Endothelial cell of umbilical vein (primary cell): ENCODE results near the gene HS3ST1. TPM values are rescaled to one million over a fixed set of nuclear protein-coding genes. Genes with fewer than 3 reads are reported as not detected.

Experiments
- BruUV-seq: library from RNA; stranded (reverse); fragments of 400-500 nt; replicated peaks from 2 replicates; lab custom pipeline; 2021; lab: Mats Ljungman, UMichigan
- CTCF ChIA-PET: fragments of 300-600, 350-600 bp; sonication (Branson Sonifier 250); formaldehyde crosslinking; loops from one replicate; lab custom pipeline; 2021; ENCODE audit warnings: antibody characterized with exemption, inconsistent platforms; lab: Charles Lee
- POLR2A ChIA-PET: fragments of 300-600, 350-600 bp; sonication (Branson Sonifier 250); formaldehyde crosslinking; loops from one replicate; lab custom pipeline; 2021; ENCODE audit warnings: antibody characterized with exemption, inconsistent platforms; lab: Charles Lee
- DNase-seq: peaks from one replicate; pipeline ENCODE4 v3.0.0-alpha.2; 2011; ENCODE audit warnings: low read depth, low spot score
- FAIRE-seq: peaks from 2 replicates; lab custom pipeline; 2011; peaks lifted over from hg19 to GRCh38; lab: Jason Lieb, UNC
- H2AFZ ChIP-seq: 2 replicates; pipeline ENCODE4 v1.6.0; 2012; ENCODE audit warnings: low read depth, low read length, control low read depth, inconsistent platforms
- H3K27ac ChIP-seq: 2 replicates; pipeline ENCODE4 v1.5.1; 2011; ENCODE audit warnings: low read depth, mild to moderate bottlenecking, control low read depth, low read length, moderate library complexity; ENCODE audit not compliant: insufficient read depth
- H3K27me3 ChIP-seq, 2 experiments: 2 replicates each; pipeline versions ENCODE4 v1.6.0 to v1.6.1; 2011; ENCODE audit warnings: low read length in 2 of 2, mixed read lengths in 1 of 2; ENCODE audit not compliant: control insufficient read depth in 2 of 2, insufficient read depth in 2 of 2
- H3K36me3 ChIP-seq, 2 experiments: 2 replicates in 1 of 2; 3 replicates in 1 of 2; pipeline ENCODE4 v1.5.1; 2011; ENCODE audit warnings: low read length in 2 of 2, mild to moderate bottlenecking in 1 of 2, moderate library complexity in 1 of 2; ENCODE audit not compliant: control insufficient read depth in 2 of 2, insufficient read depth in 2 of 2; ENCODE audit errors: extremely low read depth in 1 of 2
- H3K4me1 ChIP-seq: 3 replicates; pipeline ENCODE4 v1.5.1; 2011; ENCODE audit warnings: mild to moderate bottlenecking, low read length; ENCODE audit not compliant: control insufficient read depth, insufficient read depth; ENCODE audit errors: extremely low read depth
- H3K4me2 ChIP-seq: 2 replicates; pipeline ENCODE4 v1.6.1; 2011; ENCODE audit warnings: low read length, control low read depth, mixed read lengths; ENCODE audit not compliant: insufficient read depth
- H3K4me3 ChIP-seq, 3 experiments: fragments of 200-600 bp in 1 of 3; sonication (generic), shearing (Covaris generic) in 1 of 3; replicated peaks in 1 of 3; 2 replicates each; pipeline ENCODE4 v1.5.1; 2011 to 2016; ENCODE audit warnings: control low read depth in 3 of 3, low read length in 3 of 3, mild to moderate bottlenecking in 2 of 3, inconsistent platforms in 1 of 3, low read depth in 1 of 3, moderate library complexity in 1 of 3; ENCODE audit not compliant: insufficient read depth in 1 of 3
- H3K79me2 ChIP-seq: 2 replicates; pipeline ENCODE4 v1.6.0; 2012; ENCODE audit warnings: low read length, inconsistent platforms; ENCODE audit not compliant: control insufficient read depth, insufficient read depth
- H3K9ac ChIP-seq: replicated peaks from 2 replicates; pipeline ENCODE3; 2011; ENCODE audit warnings: low read length, control low read depth; ENCODE audit not compliant: insufficient read depth; ENCODE audit errors: extremely low read depth
- H3K9me1 ChIP-seq: replicated peaks from 3 replicates; pipeline ENCODE4 v1.6.0; 2011; ENCODE audit warnings: mild to moderate bottlenecking, low read length; ENCODE audit not compliant: control insufficient read depth, insufficient read depth; ENCODE audit errors: extremely low read depth
- H3K9me3 ChIP-seq: replicated peaks from 2 replicates; pipeline ENCODE4 v1.5.1; 2012; ENCODE audit warnings: low read length, inconsistent platforms; ENCODE audit not compliant: control insufficient read depth, insufficient read depth
- H4K20me1 ChIP-seq: replicated peaks from 2 replicates; pipeline ENCODE3; 2011; ENCODE audit warnings: mild to moderate bottlenecking, low read length; ENCODE audit not compliant: control insufficient read depth, insufficient read depth; ENCODE audit errors: extremely low read depth
- CTCF ChIP-seq, 2 donors: IDR thresholded peaks; 1 replicate in 1 of 2; 2 replicates in 1 of 2; pipeline ENCODE4 v1.5.1; 2011; ENCODE audit warnings: low read length in 2 of 2, mild to moderate bottlenecking in 2 of 2, moderate library complexity in 2 of 2, control low read depth in 1 of 2, inconsistent platforms in 1 of 2, low read depth in 1 of 2; ENCODE audit not compliant: insufficient read depth in 1 of 2; ENCODE audit errors: extremely low read depth in 1 of 2
- EZH2 ChIP-seq: IDR thresholded peaks from 2 replicates; pipeline ENCODE4 v1.6.1; 2012; ENCODE audit warnings: borderline replicate concordance, low read depth, mild to moderate bottlenecking, moderate library complexity, low read length, inconsistent platforms; ENCODE audit not compliant: severe bottlenecking
- FOS ChIP-seq: IDR thresholded peaks from 2 replicates; pipeline ENCODE4 v1.6.1; 2011; ENCODE audit warnings: mild to moderate bottlenecking, low read length, moderate library complexity, borderline replicate concordance; ENCODE audit not compliant: insufficient read depth
- GATA2 ChIP-seq: IDR thresholded peaks from 2 replicates; pipeline ENCODE4 v1.7.0; 2011; ENCODE audit warnings: low read depth, mild to moderate bottlenecking, moderate library complexity, mixed read lengths, low read length; ENCODE audit not compliant: insufficient read length, insufficient read depth
- JUN ChIP-seq: IDR thresholded peaks from 2 replicates; pipeline ENCODE4 v1.6.1; 2011; ENCODE audit warnings: borderline replicate concordance, low read depth; ENCODE audit not compliant: insufficient read length, insufficient read depth
- MAX ChIP-seq: IDR thresholded peaks from 2 replicates; pipeline ENCODE4 v1.6.1; 2011; ENCODE audit not compliant: insufficient read depth, insufficient read length
- MYC ChIP-seq: IDR thresholded peaks from one replicate; pipeline ENCODE4 v1.6.1; 2011; ENCODE audit warnings: mild to moderate bottlenecking, low read depth, low read length
- POLR2A ChIP-seq: IDR thresholded peaks from 2 replicates; pipeline ENCODE4 v1.6.1; 2012; ENCODE audit warnings: low read depth, mild to moderate bottlenecking, control low read depth, low read length
- POLR2AphosphoS5 ChIP-seq: IDR thresholded peaks from 2 replicates; pipeline ENCODE4 v1.6.1; 2012; ENCODE audit warnings: low read depth, mild to moderate bottlenecking, control low read depth, low read length, moderate library complexity; ENCODE audit not compliant: insufficient read depth
- dilution Hi-C: fragments of 300-500 bp; cut with MboI; formaldehyde crosslinking; loops from one replicate; pipeline ENCODE4 v1.15.0; 2019; ENCODE audit warnings: low sequenced_read_pairs; ENCODE audit not compliant: extremely low pct_ligation_motif_present
- intact Hi-C: fragments of 100-400 bp; cut with micrococcal nuclease; formaldehyde crosslinking; loops from one replicate; pipeline ENCODE4 v1.10.0; 2022
- polyA plus RNA-seq, 4 experiments: library from polyadenylated mRNA; depleted of rRNA in 3 of 4; stranded (reverse) in 3 of 4; unstranded in 1 of 4; fragments of >200 nt; gene quantifications; 2 replicates each; pipeline versions ENCODE4 v1.2.1 to v1.2.3, GENCODE V29; 2011 to 2012; ENCODE audit warnings: missing spikeins in 1 of 4
- total RNA-seq: library from RNA; stranded (reverse); gene quantifications from 2 replicates; pipeline ENCODE4 v1.2.3, GENCODE V29; 2021

Gene HS3ST1
- total and polyA plus RNA-seq, 2 donors (not counting 3 experiments of a cell fraction or from before 2014, with no cell fraction given), result 0.14 to 1.3 TPM

GRCh38 chr4:11426731-11427120 is 2.0 kb downstream of the HS3ST1 start:
- intact Hi-C loops (loop anchor here (5.0 kb wide), 1 partner anchor 476 kb away; no protein-coding TSS in a partner anchor), dilution Hi-C loops (no loop called here)
- no peaks in the 10 kb centered on the region for H3K36me3 ChIP-seq
- no peak overlapping the region for H3K4me2 ChIP-seq
- H3K27me3 ChIP-seq, result peaks cover 10 to 13% of the 10 kb centered on the region in 2 experiments
- H2AFZ ChIP-seq, result no peak overlapping the region
- H3K4me3 ChIP-seq, result no peak overlapping the region
- FAIRE-seq, result no peak
- POLR2A ChIA-PET, result no interaction called here
- TF ChIP-seq FOS, result no peak
- TF ChIP-seq MYC, result no peak
- no peak for TF ChIP-seq EZH2
- TF ChIP-seq JUN, result no peak
- TF ChIP-seq POLR2A, result no peak
- no peak for TF ChIP-seq GATA2
- no peak for TF ChIP-seq MAX
- TF ChIP-seq POLR2AphosphoS5, result no peak
- TF ChIP-seq CTCF (IDR thresholded peaks at IDR 0.05; ENCODE audit: extremely low read depth in 1 of 2, insufficient read depth in 1 of 2, low read depth in 1 of 2, low read length in 2 of 2), result no peak
- no peaks in the 10 kb centered on the region for H3K9me3 ChIP-seq
- DNase-seq, result no peak
- no peak overlapping the region for H3K27ac ChIP-seq
- H3K9me1 ChIP-seq, result no peaks in the 10 kb centered on the region
- peaks cover 23% of the 10 kb centered on the region for H3K4me1 ChIP-seq
- H3K9ac ChIP-seq, result no peak overlapping the region
- BruUV-seq, result no TSS peak
- CTCF ChIA-PET, result interaction anchor here (0.7 to 1.5 kb wide), 4 partner anchors 197 to 1206 kb away, joined by 3 to 7 read pairs (median 5); no protein-coding TSS in a partner anchor
- no peaks in the 10 kb centered on the region for H3K79me2 ChIP-seq
- no peaks in the 10 kb centered on the region for H4K20me1 ChIP-seq
